GDM1 (cell line): ENCODE data around the gene NME9.

Experiments used
- DNase-seq: peaks from one replicate; lab custom pipeline; 2025; lab: John Stamatoyannopoulos, UW

NME9 gene

GRCh38 chr3:138281561-138281960 lies 48.1 kb downstream of the NME9 start:
- DNase-seq, result no peak

- no peak for DNase-seq
These were observed 58.4 kb downstream of the NME9 start for GRCh38 chr3:138271189-138271794.

GRCh38 chr3:138270245-138270644 lies 59.4 kb downstream of the NME9 start:
- no peak for DNase-seq

GRCh38 chr3:138267083-138267482 lies 62.6 kb downstream of the NME9 start:
- no peak for DNase-seq

- no peak for DNase-seq
These were observed 63.9 kb downstream of the NME9 start for GRCh38 chr3:138265745-138266144.

GRCh38 chr3:138263104-138263503 lies 66.5 kb downstream of the NME9 start:
- no peak for DNase-seq

GRCh38 chr3:138260611-138261010 lies 69.0 kb downstream of the NME9 start:
- no peak for DNase-seq

- no peak for DNase-seq
These were observed 70.5 kb downstream of the NME9 start for GRCh38 chr3:138259126-138259525.

- DNase-seq, result no peak
These were observed 71.7 kb downstream of the NME9 start for GRCh38 chr3:138257986-138258385.

- DNase-seq, result no peak
These were observed 73.6 kb downstream of the NME9 start for GRCh38 chr3:138256022-138256421.

GRCh38 chr3:138254216-138254615 lies 75.4 kb downstream of the NME9 start:
- no peak for DNase-seq

GRCh38 chr3:138253609-138254008 lies 76.0 kb downstream of the NME9 start:
- no peak for DNase-seq
